ENCODE results near the gene GRIK1.

The GRIK1 gene

GRCh38 chr21:29725025-29725736 is 214.6 kb downstream of the GRIK1 start:
- Histone ChIP-seq H3K9ac (ENCODE audit: low read length) (no peak overlapping the region), H3K79me2 (ENCODE audit: control insufficient read depth, insufficient read depth, low read length, poor library complexity) (no peaks in the 10 kb centered on the region), H3K79me1 (ENCODE audit: low read length) (no peaks in the 10 kb centered on the region), H3K4me2 (ENCODE audit: low read length) (no peak overlapping the region), H3K4me1 (ENCODE audit: control insufficient read depth in 1 of 2, insufficient read depth in 2 of 2, low read length in 2 of 2) (no peaks in the 10 kb centered on the region), H3K4ac (ENCODE audit: low read depth, low read length) (no peak overlapping the region), H4K12ac (ENCODE audit: low read depth, low read length) (no peak overlapping the region), H4K91ac (ENCODE audit: low read depth, low read length) (no peak overlapping the region), H2BK120ac (ENCODE audit: insufficient read depth, low read length, poor library complexity) (no peak overlapping the region), H2AK5ac (ENCODE audit: low read length) (no peak overlapping the region), H2BK5ac (ENCODE audit: low read depth, low read length, poor library complexity) (no peak overlapping the region), H4K8ac (ENCODE audit: low read depth, low read length) (no peak overlapping the region), H3K4me3 (ENCODE audit: low read depth, low read length) (no peak overlapping the region), H3K23ac (ENCODE audit: low read length) (no peak overlapping the region), H3K9me3 (ENCODE audit: insufficient read depth, low read depth, low read length) (no peaks in the 10 kb centered on the region), H2AFZ (ENCODE audit: insufficient read depth, low read length, poor library complexity) (no peak overlapping the region), H3K27ac (ENCODE audit: low read depth, low read length) (no peak overlapping the region), H3K18ac (ENCODE audit: low read length) (no peak overlapping the region), H3K14ac (ENCODE audit: low read length) (no peak overlapping the region), H2BK12ac (ENCODE audit: low read length) (no peak overlapping the region), H3K27me3 (ENCODE audit: insufficient read depth, low read length) (no peaks in the 10 kb centered on the region), H3K36me3 (ENCODE audit: control insufficient read depth in 1 of 2, insufficient read depth in 2 of 2, low read length in 2 of 2) (no peaks in the 10 kb centered on the region)
- DNase-seq: no peak
- WGBS (ENCODE audit: extremely low coverage, insufficient coverage, insufficient read length): no CpG with 5 or more reads among the region's 9 CpGs

- H3K4me3 ChIP-seq (ENCODE audit: low read depth, low read length): no peak overlapping the region
- H3K36me3 ChIP-seq (ENCODE audit: control insufficient read depth in 1 of 2, insufficient read depth in 2 of 2, low read length in 2 of 2): no peaks in the 10 kb centered on the region
- no peaks in the 10 kb centered on the region for H3K79me2 ChIP-seq (ENCODE audit: control insufficient read depth, insufficient read depth, low read length, poor library complexity)
- no peak overlapping the region for H2AFZ ChIP-seq (ENCODE audit: insufficient read depth, low read length, poor library complexity)
- peaks cover 2% of the 10 kb centered on the region for H3K9me3 ChIP-seq (ENCODE audit: insufficient read depth, low read depth, low read length)
- no peaks in the 10 kb centered on the region for H3K79me1 ChIP-seq (ENCODE audit: low read length)
- H3K18ac ChIP-seq (ENCODE audit: low read length): no peak overlapping the region
- H3K4me1 ChIP-seq (ENCODE audit: control insufficient read depth in 1 of 2, insufficient read depth in 2 of 2, low read length in 2 of 2): no peaks in the 10 kb centered on the region
- H3K27me3 ChIP-seq (ENCODE audit: insufficient read depth, low read length): no peaks in the 10 kb centered on the region
- no CpG with 5 or more reads among the region's 2 CpGs for whole genome bisulfite sequencing (ENCODE audit: extremely low coverage, insufficient coverage, insufficient read length)
- no peak overlapping the region for H3K27ac ChIP-seq (ENCODE audit: low read depth, low read length)
- H3K23ac ChIP-seq (ENCODE audit: low read length): no peak overlapping the region
- H2BK12ac ChIP-seq (ENCODE audit: low read length): no peak overlapping the region
- no peak overlapping the region for H2BK120ac ChIP-seq (ENCODE audit: insufficient read depth, low read length, poor library complexity)
- no peak overlapping the region for H3K14ac ChIP-seq (ENCODE audit: low read length)
- H4K8ac ChIP-seq (ENCODE audit: low read depth, low read length): no peak overlapping the region
- no peak overlapping the region for H4K12ac ChIP-seq (ENCODE audit: low read depth, low read length)
- H3K4ac ChIP-seq (ENCODE audit: low read depth, low read length): no peak overlapping the region
- no peak overlapping the region for H2AK5ac ChIP-seq (ENCODE audit: low read length)
- no peak overlapping the region for H3K9ac ChIP-seq (ENCODE audit: low read length)
- DNase-seq: no peak
- no peak overlapping the region for H3K4me2 ChIP-seq (ENCODE audit: low read length)
- no peak overlapping the region for H4K91ac ChIP-seq (ENCODE audit: low read depth, low read length)
- H2BK5ac ChIP-seq (ENCODE audit: low read depth, low read length, poor library complexity): no peak overlapping the region
Measured at GRCh38 chr21:29721964-29722363, 217.8 kb downstream of the GRIK1 start.

GRCh38 chr21:29721221-29721620 is 218.6 kb downstream of the GRIK1 start:
- Histone ChIP-seq H4K91ac (ENCODE audit: low read depth, low read length) (no peak overlapping the region), H3K4me1 (ENCODE audit: control insufficient read depth in 1 of 2, insufficient read depth in 2 of 2, low read length in 2 of 2) (no peaks in the 10 kb centered on the region), H3K4me3 (ENCODE audit: low read depth, low read length) (no peak overlapping the region), H3K27ac (ENCODE audit: low read depth, low read length) (no peak overlapping the region), H3K4ac (ENCODE audit: low read depth, low read length) (no peak overlapping the region), H3K4me2 (ENCODE audit: low read length) (no peak overlapping the region), H3K9ac (ENCODE audit: low read length) (no peak overlapping the region), H2BK5ac (ENCODE audit: low read depth, low read length, poor library complexity) (no peak overlapping the region), H2BK12ac (ENCODE audit: low read length) (no peak overlapping the region), H2AK5ac (ENCODE audit: low read length) (no peak overlapping the region), H2BK120ac (ENCODE audit: insufficient read depth, low read length, poor library complexity) (no peak overlapping the region), H3K79me1 (ENCODE audit: low read length) (no peaks in the 10 kb centered on the region), H3K9me3 (ENCODE audit: insufficient read depth, low read depth, low read length) (peaks cover 4% of the 10 kb centered on the region), H3K36me3 (ENCODE audit: control insufficient read depth in 1 of 2, insufficient read depth in 2 of 2, low read length in 2 of 2) (no peaks in the 10 kb centered on the region), H2AFZ (ENCODE audit: insufficient read depth, low read length, poor library complexity) (no peak overlapping the region), H4K8ac (ENCODE audit: low read depth, low read length) (no peak overlapping the region), H3K27me3 (ENCODE audit: insufficient read depth, low read length) (no peaks in the 10 kb centered on the region), H3K18ac (ENCODE audit: low read length) (no peak overlapping the region), H3K79me2 (ENCODE audit: control insufficient read depth, insufficient read depth, low read length, poor library complexity) (no peaks in the 10 kb centered on the region), H3K23ac (ENCODE audit: low read length) (no peak overlapping the region), H3K14ac (ENCODE audit: low read length) (no peak overlapping the region), H4K12ac (ENCODE audit: low read depth, low read length) (no peak overlapping the region)
- no peak for DNase-seq
- no CpG with 5 or more reads among the region's 5 CpGs for WGBS (ENCODE audit: extremely low coverage, insufficient coverage, insufficient read length)

GRCh38 chr21:29719521-29719920 is 220.3 kb downstream of the GRIK1 start:
- no peaks in the 10 kb centered on the region for H3K27me3 ChIP-seq (ENCODE audit: insufficient read depth, low read length)
- H3K79me2 ChIP-seq (ENCODE audit: control insufficient read depth, insufficient read depth, low read length, poor library complexity): no peaks in the 10 kb centered on the region

More at GRCh38 chr21:29719521-29719920, 220.3 kb downstream of the GRIK1 start:
- no peak for DNase-seq
- Histone ChIP-seq H3K79me1 (ENCODE audit: low read length) (no peaks in the 10 kb centered on the region), H3K27ac (ENCODE audit: low read depth, low read length) (no peak overlapping the region), H3K4ac (ENCODE audit: low read depth, low read length) (no peak overlapping the region), H4K91ac (ENCODE audit: low read depth, low read length) (no peak overlapping the region), H3K9ac (ENCODE audit: low read length) (no peak overlapping the region), H3K18ac (ENCODE audit: low read length) (no peak overlapping the region), H2AK5ac (ENCODE audit: low read length) (no peak overlapping the region), H3K9me3 (ENCODE audit: insufficient read depth, low read depth, low read length) (peaks cover 4% of the 10 kb centered on the region), H4K12ac (ENCODE audit: low read depth, low read length) (no peak overlapping the region), H3K4me3 (ENCODE audit: low read depth, low read length) (no peak overlapping the region), H3K23ac (ENCODE audit: low read length) (no peak overlapping the region), H2BK120ac (ENCODE audit: insufficient read depth, low read length, poor library complexity) (no peak overlapping the region), H2BK5ac (ENCODE audit: low read depth, low read length, poor library complexity) (no peak overlapping the region), H4K8ac (ENCODE audit: low read depth, low read length) (no peak overlapping the region), H3K14ac (ENCODE audit: low read length) (no peak overlapping the region), H2AFZ (ENCODE audit: insufficient read depth, low read length, poor library complexity) (no peak overlapping the region), H3K4me2 (ENCODE audit: low read length) (no peak overlapping the region), H3K4me1 (ENCODE audit: control insufficient read depth in 1 of 2, insufficient read depth in 2 of 2, low read length in 2 of 2) (no peaks in the 10 kb centered on the region), H2BK12ac (ENCODE audit: low read length) (no peak overlapping the region), H3K36me3 (ENCODE audit: control insufficient read depth in 1 of 2, insufficient read depth in 2 of 2, low read length in 2 of 2) (no peaks in the 10 kb centered on the region)

Data from trophoblast cell (in vitro differentiated cells and primary cell).